Measurements from ENCODE around the gene GRK5.

GRK5 gene

GRCh38 chr10:119445935-119446317 lies 238.6 kb downstream of the GRK5 start:
- H3K27ac ChIP-seq: no peak overlapping the region
- no peak for TF ChIP-seq CTCF (conservative IDR thresholded peaks at IDR 0.05; ENCODE audit: low read depth)
- ChIA-PET CTCF (interaction anchor here (0.6 to 2.3 kb wide), 20 partner anchors 8 to 261 kb away, joined by 3 to 17 read pairs (median 5); partner anchors contain the start of gene RGS10), POLR2A (ENCODE audit: low non-redundant PET) (interaction anchor here (1.1 kb wide), 1 partner anchor 44 kb away, joined by 4 read pairs; no protein-coding TSS in a partner anchor)
- no peak for DNase-seq (ENCODE audit: low spot score)

GRCh38 chr10:119446441-119447277 lies 239.3 kb downstream of the GRK5 start:
- no peak for TF ChIP-seq CTCF (conservative IDR thresholded peaks at IDR 0.05; ENCODE audit: low read depth)
- no peak overlapping the region for H3K27ac ChIP-seq
- ChIA-PET CTCF (interaction anchor here (0.6 to 2.3 kb wide), 10 partner anchors 10 to 262 kb away, joined by 3 to 17 read pairs (median 4); no protein-coding TSS in a partner anchor), POLR2A (ENCODE audit: low non-redundant PET) (no interaction called here)
- no peak for DNase-seq (ENCODE audit: low spot score)

GRCh38 chr10:119447421-119447820 lies 240.1 kb downstream of the GRK5 start:
- CTCF ChIA-PET: interaction anchor here (0.9 to 1.0 kb wide), 2 partner anchors 96 to 248 kb away, joined by 3 read pairs; no protein-coding TSS in a partner anchor

GRCh38 chr10:119447823-119448546 lies 240.6 kb downstream of the GRK5 start:
- no peak overlapping the region for H3K27ac ChIP-seq
- POLR2A ChIA-PET (ENCODE audit: low non-redundant PET): no interaction called here
- no peak for TF ChIP-seq CTCF (conservative IDR thresholded peaks at IDR 0.05; ENCODE audit: low read depth)
- DNase-seq (ENCODE audit: low spot score): no peak
- CTCF ChIA-PET: interaction anchor here (0.9 to 1.3 kb wide), 3 partner anchors 95 to 249 kb away, joined by 3 to 4 read pairs (median 3); no protein-coding TSS in a partner anchor

More at GRCh38 chr10:119447421-119447820, 240.1 kb downstream of the GRK5 start:
- no peak overlapping the region for H3K27ac ChIP-seq
- no peak for TF ChIP-seq CTCF (conservative IDR thresholded peaks at IDR 0.05; ENCODE audit: low read depth)
- DNase-seq (ENCODE audit: low spot score): no peak
- POLR2A ChIA-PET (ENCODE audit: low non-redundant PET): no interaction called here

GRCh38 chr10:119448628-119449584 lies 241.5 kb downstream of the GRK5 start:
- CTCF ChIA-PET: interaction anchor here (0.6 to 1.3 kb wide), 4 partner anchors 41 to 246 kb away, joined by 3 to 7 read pairs (median 4); no protein-coding TSS in a partner anchor
- no peak overlapping the region for H3K27ac ChIP-seq
- POLR2A ChIA-PET (ENCODE audit: low non-redundant PET): interaction anchor here (0.8 kb wide), 1 partner anchor 94 kb away, joined by 5 read pairs; the partner anchor contains the start of gene RGS10
- TF ChIP-seq CTCF (conservative IDR thresholded peaks at IDR 0.05; ENCODE audit: low read depth): no peak
- DNase-seq (ENCODE audit: low spot score): no peak
